ENCODE data around the gene MBD3.
"Not testable (repeated sequence)": the region's sequence is repeated elsewhere in the genome, so short reads cannot be mapped to it uniquely, and the experiment has no call there.

Gene MBD3

GRCh38 chr19:1533510-1534150 is 59.0 kb downstream of the MBD3 start:
- no peak for DNase-seq

GRCh38 chr19:1532003-1532402 is 60.7 kb downstream of the MBD3 start:
- DNase-seq = no peak

- DNase-seq = no peak
Observed at GRCh38 chr19:1531587-1531986, 61.1 kb downstream of the MBD3 start.

GRCh38 chr19:1530856-1531255 is 61.8 kb downstream of the MBD3 start:
- not testable (repeated sequence) for DNase-seq

- no peak for DNase-seq
Observed at GRCh38 chr19:1529430-1529816, 63.2 kb downstream of the MBD3 start.

- no peak for DNase-seq
Observed at GRCh38 chr19:1528596-1529429, 63.9 kb downstream of the MBD3 start.

- DNase-seq = no peak
Observed at GRCh38 chr19:1527650-1528309, 64.9 kb downstream of the MBD3 start.

GRCh38 chr19:1526979-1527649 is 65.6 kb downstream of the MBD3 start:
- no peak for DNase-seq

- no peak for DNase-seq
Observed at GRCh38 chr19:1526066-1526778, 66.4 kb downstream of the MBD3 start.

GRCh38 chr19:1525343-1525742 is 67.3 kb downstream of the MBD3 start:
- no peak for DNase-seq

- no peak for DNase-seq
Observed at GRCh38 chr19:1524972-1525325, 67.7 kb downstream of the MBD3 start.

- no peak for DNase-seq
Observed at GRCh38 chr19:1524287-1524971, 68.2 kb downstream of the MBD3 start.

All from SW 1271 (cell line).